ENCODE data around the gene FXYD4. TPM values are rescaled to one million over a fixed set of nuclear protein-coding genes. Genes with fewer than 3 reads are reported as not detected.

FXYD4 gene
- total and polyA plus RNA-seq, 2 experiments from 2014 or later, result not detected

DNA sequence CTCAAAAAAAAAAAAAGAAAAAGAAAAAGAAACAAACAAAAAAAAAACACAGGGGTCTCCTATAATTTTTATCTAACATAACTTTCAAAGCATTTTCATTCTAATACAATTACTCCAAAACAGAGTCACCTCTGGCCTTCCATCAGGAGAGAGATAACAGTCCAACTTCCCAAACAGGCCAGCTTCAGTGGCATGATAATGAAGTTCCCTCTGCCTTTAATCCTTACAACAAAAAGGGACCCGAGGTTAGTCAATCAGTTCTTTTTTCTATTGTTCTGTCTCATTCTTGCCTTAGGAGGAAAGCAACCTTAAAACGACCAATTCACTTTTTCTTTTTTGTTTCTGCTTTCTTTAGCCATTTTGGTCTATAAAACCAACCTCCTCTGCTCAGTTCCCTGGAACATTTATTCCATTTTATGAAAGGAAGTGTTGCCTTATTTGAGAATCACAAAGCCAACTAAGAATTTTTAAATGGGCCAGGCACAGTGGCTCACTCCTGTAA lies 16.5 kb upstream of the FXYD4 start:
- H3K9me2 ChIP-seq (ENCODE audit: insufficient read depth), result no peaks in the 10 kb centered on the region
- H3K4me3 ChIP-seq, result no peak overlapping the region
- peaks cover 3% of the 10 kb centered on the region for H3K27me3 ChIP-seq (replicated peaks; ENCODE audit: insufficient read depth)
- DNase-seq, result no peak
- in situ Hi-C loops (cut with MboI), result no loop called here
- H3K36me3 ChIP-seq (ENCODE audit: low read depth), result no peaks in the 10 kb centered on the region
- no peak overlapping the region for H3K27ac ChIP-seq
- H3K79me2 ChIP-seq (ENCODE audit: insufficient read depth), result no peaks in the 10 kb centered on the region
- H4K20me1 ChIP-seq (ENCODE audit: insufficient read depth), result no peaks in the 10 kb centered on the region
- H3K9me3 ChIP-seq (ENCODE audit: low read depth), result no peaks in the 10 kb centered on the region
- WGBS, 2 experiments (ENCODE audit: low coverage in 1 of 2, low lambda C conversion rate in 2 of 2, missing lambda C conversion rate in 2 of 2), result 3 to 10% methylated on average over 2 of the region's 2 CpGs
- no peak overlapping the region for H2AFZ ChIP-seq
- no peak overlapping the region for H3K4me2 ChIP-seq (ENCODE audit: unreplicated experiment)
- 0 out of 2 replicates have a peak, but pooled peaks cover 6% of the 10 kb centered on the region for H3F3A ChIP-seq (ENCODE audit: insufficient read depth)
- no peak for TF ChIP-seq EZH2phosphoT487 (IDR thresholded peaks at IDR 0.05; ENCODE audit: insufficient read depth, low read depth)
- peaks cover 9% of the 10 kb centered on the region; the same call in 1 of the 2 replicates for H3K4me1 ChIP-seq (ENCODE audit: insufficient read depth)
- no peak overlapping the region for H3K9ac ChIP-seq

DNA sequence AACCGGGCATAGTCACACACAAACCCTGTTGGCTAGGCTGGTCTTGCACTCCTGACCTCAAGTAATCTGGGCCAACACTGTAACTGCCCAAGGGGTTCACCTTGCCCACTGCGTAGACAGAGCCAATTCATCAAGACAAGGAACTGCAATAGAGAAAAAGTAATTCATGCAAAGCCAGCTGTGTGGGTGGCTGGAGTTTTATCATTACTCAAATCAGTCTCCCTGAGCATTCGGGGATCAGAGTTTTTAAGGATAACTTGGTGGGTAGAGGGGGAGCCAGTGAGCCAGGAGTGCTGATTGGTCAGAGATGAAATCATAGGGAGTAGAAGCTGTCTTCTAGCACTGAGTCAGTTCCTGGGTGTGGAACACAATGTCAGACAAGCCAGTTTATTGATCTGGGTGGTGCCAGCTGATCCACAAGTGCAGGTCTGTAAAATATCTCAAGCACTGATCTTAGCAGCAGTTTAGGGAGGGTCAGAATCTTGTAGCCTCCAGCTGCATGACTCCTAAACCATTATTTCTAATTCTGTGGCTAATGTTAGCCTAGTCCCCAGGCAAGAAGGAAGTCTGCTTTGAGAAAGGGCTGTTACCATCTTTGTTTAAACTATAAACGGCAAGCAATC lies 15.6 kb upstream of the FXYD4 start:
- DNase-seq, result peak; percentile 48

DNA sequence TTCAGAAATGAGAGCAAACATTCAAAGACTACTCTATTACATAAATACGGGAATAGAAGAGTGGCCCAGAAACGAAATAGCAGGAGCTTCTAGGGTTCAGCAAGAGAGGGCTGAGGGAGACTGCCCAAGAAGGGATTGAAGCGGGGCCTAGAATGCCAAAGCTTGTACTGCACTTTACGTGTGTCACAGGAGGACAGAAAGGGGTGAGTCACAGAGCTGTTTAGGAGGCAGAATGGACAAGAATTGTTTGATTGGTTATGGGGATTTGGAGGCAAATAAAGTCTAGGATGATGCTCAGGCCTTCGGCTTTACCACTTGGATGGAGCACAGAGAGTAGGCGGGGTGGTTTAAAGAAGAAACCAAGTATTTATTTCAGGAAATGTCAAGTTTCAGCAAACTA lies 11.3 kb upstream of the FXYD4 start:
- in situ Hi-C loops (cut with MboI), result no loop called here
- H3K9me3 ChIP-seq (ENCODE audit: low read depth), result no peaks in the 10 kb centered on the region
- H3K4me2 ChIP-seq (ENCODE audit: unreplicated experiment), result no peak overlapping the region
- no peak overlapping the region for H2AFZ ChIP-seq
- H3K4me3 ChIP-seq, result no peak overlapping the region
- no peak overlapping the region for H3K9ac ChIP-seq
- no peak overlapping the region for H3K27ac ChIP-seq
- peaks cover 9% of the 10 kb centered on the region; the same call in 1 of the 2 replicates for H3K4me1 ChIP-seq (ENCODE audit: insufficient read depth)
- H3K9me2 ChIP-seq (ENCODE audit: insufficient read depth), result no peaks in the 10 kb centered on the region
- 0 out of 2 replicates have a peak, but pooled peaks cover 6% of the 10 kb centered on the region for H3F3A ChIP-seq (ENCODE audit: insufficient read depth)
- no peaks in the 10 kb centered on the region for H4K20me1 ChIP-seq (ENCODE audit: insufficient read depth)
- no peaks in the 10 kb centered on the region for H3K36me3 ChIP-seq (ENCODE audit: low read depth)
- 78 to 79% methylated on average over 6 of the region's 6 CpGs for WGBS, 2 experiments (ENCODE audit: low coverage in 1 of 2, low lambda C conversion rate in 2 of 2, missing lambda C conversion rate in 2 of 2)
- H3K27me3 ChIP-seq (replicated peaks; ENCODE audit: insufficient read depth), result no peaks in the 10 kb centered on the region
- TF ChIP-seq EZH2 (IDR thresholded peaks at IDR 0.05; ENCODE audit: insufficient read depth, poor library complexity, severe bottlenecking) (no peak), EZH2phosphoT487 (IDR thresholded peaks at IDR 0.05; ENCODE audit: insufficient read depth, low read depth) (no peak)
- no peaks in the 10 kb centered on the region for H3K79me2 ChIP-seq (ENCODE audit: insufficient read depth)
- peak; percentile 27 for DNase-seq

More for the DNA sequence above, 15.6 kb upstream of the FXYD4 start:
- 52% methylated on average over 4 of the region's 4 CpGs for WGBS, 2 experiments (ENCODE audit: low coverage in 1 of 2, low lambda C conversion rate in 2 of 2, missing lambda C conversion rate in 2 of 2)
- Histone ChIP-seq H3K9me3 (ENCODE audit: low read depth) (no peaks in the 10 kb centered on the region), H4K20me1 (ENCODE audit: insufficient read depth) (no peaks in the 10 kb centered on the region), H3K36me3 (ENCODE audit: low read depth) (no peaks in the 10 kb centered on the region), H3K4me1 (ENCODE audit: insufficient read depth) (peaks cover 9% of the 10 kb centered on the region; the same call in 1 of the 2 replicates), H3K27ac (no peak overlapping the region), H3K4me3 (no peak overlapping the region), H3K9ac (no peak overlapping the region), H2AFZ (0 out of 2 replicates have a peak overlapping the region, but pooled peaks have one; percentile 11), H3K79me2 (ENCODE audit: insufficient read depth) (no peaks in the 10 kb centered on the region), H3K4me2 (ENCODE audit: unreplicated experiment) (peak overlapping the region; percentile 7), H3K27me3 (replicated peaks; ENCODE audit: insufficient read depth) (no peaks in the 10 kb centered on the region; the same call in 1 of the 2 replicates), H3K9me2 (ENCODE audit: insufficient read depth) (no peaks in the 10 kb centered on the region), H3F3A (ENCODE audit: insufficient read depth) (0 out of 2 replicates have a peak, but pooled peaks cover 6% of the 10 kb centered on the region)
- in situ Hi-C loops (cut with MboI), result no loop called here
- TF ChIP-seq EZH2 (IDR thresholded peaks at IDR 0.05; ENCODE audit: insufficient read depth, poor library complexity, severe bottlenecking) (no peak), EZH2phosphoT487 (IDR thresholded peaks at IDR 0.05; ENCODE audit: insufficient read depth, low read depth) (no peak)

DNA sequence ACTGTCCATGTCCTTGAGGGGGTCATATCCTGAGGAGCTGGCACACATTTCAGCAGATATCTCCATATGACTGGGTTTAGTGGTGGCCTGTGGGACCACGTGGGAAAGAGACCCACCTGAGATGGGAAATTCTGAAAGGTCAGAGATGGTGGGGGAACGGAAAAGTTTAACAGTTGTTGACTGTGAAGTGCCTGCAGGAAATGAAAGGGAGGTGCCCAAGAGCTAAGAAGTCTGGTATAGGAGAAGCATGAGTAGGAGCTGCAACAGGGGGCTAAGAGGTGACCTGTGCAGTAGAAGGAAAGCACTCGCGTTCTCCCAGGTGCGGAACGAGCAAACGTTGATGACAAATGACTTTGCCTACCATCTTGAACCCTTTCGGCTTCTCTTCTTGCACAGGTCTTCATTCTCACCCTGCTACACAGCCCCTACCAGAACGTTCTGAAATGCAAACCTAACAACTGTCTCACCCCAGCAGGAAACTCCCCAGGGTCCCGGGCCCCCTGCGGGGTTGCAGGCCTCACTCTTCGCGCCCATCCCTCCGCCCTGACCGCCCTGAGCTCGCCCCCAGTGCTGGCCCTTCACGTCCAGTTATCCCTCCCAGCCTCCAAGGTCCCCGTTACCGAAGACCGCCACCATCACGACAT lies 9.8 kb upstream of the FXYD4 start:
- H4K20me1 ChIP-seq (ENCODE audit: insufficient read depth), result no peaks in the 10 kb centered on the region
- H3K27me3 ChIP-seq (replicated peaks; ENCODE audit: insufficient read depth), result no peaks in the 10 kb centered on the region
- no peaks in the 10 kb centered on the region for H3K9me2 ChIP-seq (ENCODE audit: insufficient read depth)
- no peaks in the 10 kb centered on the region for H3K36me3 ChIP-seq (ENCODE audit: low read depth)
- no peaks in the 10 kb centered on the region for H3K9me3 ChIP-seq (ENCODE audit: low read depth)
- no peak for TF ChIP-seq EZH2phosphoT487 (IDR thresholded peaks at IDR 0.05; ENCODE audit: insufficient read depth, low read depth)
- TF ChIP-seq EZH2 (IDR thresholded peaks at IDR 0.05; ENCODE audit: insufficient read depth, poor library complexity, severe bottlenecking), result no peak
- no peaks in the 10 kb centered on the region for H3K79me2 ChIP-seq (ENCODE audit: insufficient read depth)
- peak overlapping the region; percentile 71 for H3K4me2 ChIP-seq (ENCODE audit: unreplicated experiment)
- in situ Hi-C loops (cut with MboI), result no loop called here
- no peaks in the 10 kb centered on the region for H3K4me1 ChIP-seq (ENCODE audit: insufficient read depth)
- no peak overlapping the region; the same call in 1 of the 2 replicates for H3K9ac ChIP-seq
- no peak overlapping the region for H3K27ac ChIP-seq
- H3K4me3 ChIP-seq, result peak overlapping the region; percentile 60
- no peaks in the 10 kb centered on the region for H3F3A ChIP-seq (ENCODE audit: insufficient read depth)
- peak overlapping the region; percentile 73 for H2AFZ ChIP-seq
- WGBS, 2 experiments (ENCODE audit: low coverage in 1 of 2, low lambda C conversion rate in 2 of 2, missing lambda C conversion rate in 2 of 2), result 35 to 44% methylated on average over 16 to 21 of the region's 21 CpGs
- DNase-seq, result no peak

Data from GM23248 (cell line).